Pancreas (tissue), 10 donors: ENCODE measurements around the gene CSNK2A1. TPM values are rescaled to one million over a fixed set of nuclear protein-coding genes. Genes with fewer than 3 reads are reported as not detected.

Source experiments
- ATAC-seq, 4 donors: fragments of 200-7000 bp; cut with Tn5 transposase; one replicate each; pipeline versions ENCODE4 v1.8.0 to v1.9.1; 2020; ENCODE audit warnings: mild to moderate bottlenecking in 4 of 4, moderate library complexity in 4 of 4
- DNase-seq, 6 donors: peaks; one replicate each; pipeline ENCODE4 v3.0.0-alpha.2; 2020
- FAIRE-seq: peaks from 2 replicates; lab custom pipeline; 2012; peaks lifted over from hg19 to GRCh38; lab: Jason Lieb, UNC
- H3K27ac ChIP-seq, 4 donors: fragments of 200-600 bp; sonication (generic); 1 replicate in 3 of 4; 2 replicates in 1 of 4; pipeline versions ENCODE4 v1.5.0 to v1.8.0; 2020
- H3K27me3 ChIP-seq, 4 donors: fragments of 200-600 bp; one replicate each; pipeline ENCODE4 v1.8.0; 2021
- H3K36me3 ChIP-seq, 3 donors: fragments of 200-600 bp; sonication (generic) in 1 of 3; one replicate each; pipeline versions ENCODE4 v1.5.0 to v1.8.0; 2020 to 2021
- H3K4me1 ChIP-seq, 3 donors: fragments of 200-600 bp; one replicate each; pipeline ENCODE4 v1.8.0; 2021
- H3K4me3 ChIP-seq, 4 donors: fragments of 200-600 bp; sonication (generic) in 2 of 4; one replicate each; pipeline versions ENCODE4 v1.5.0 to v1.8.0; 2020 to 2021
- H3K9me3 ChIP-seq, 4 donors: fragments of 200-600 bp; one replicate each; pipeline ENCODE4 v1.8.0; 2021
- WGBS, 2 donors: extraction: QIAGEN DNeasy Blood & Tissue Kit; methylation state at CpG; one replicate each; pipeline ENCODE4 v1.1.7; 2013; 5-methylcytosine and 5-hydroxymethylcytosine counted together
- intact Hi-C, 3 donors: fragments of 100-400 bp; cut with DNase I; formaldehyde crosslinking; loops; one replicate each; pipeline versions ENCODE4 v1.11.1 to v1.14.2; 2022
- polyA plus RNA-seq, 2 donors: library from polyadenylated mRNA; stranded (reverse); fragments of 200-250 nt; gene quantifications; one replicate each; pipeline ENCODE4 v1.2.3, GENCODE V29; 2013
- total RNA-seq, 6 donors: library from RNA; stranded (reverse); fragmentation: NEBNext Ultra II Directional in 4 of 6; extraction: Animal tissue kit (Norgen Biotek cat#: 25700) in 4 of 6; gene quantifications; one replicate each; pipeline versions ENCODE4 v1.2.1 to v1.2.4, GENCODE V29; 2021 to 2023
- TF ChIP-seq, protein P1 (sequence below), 4 donors: fragments of 200-600 bp; sonication (generic) in 3 of 4; IDR thresholded peaks; one replicate each; pipeline versions ENCODE4 v1.5.0 to v1.8.0; 2021; ENCODE audit warnings: antibody characterized with exemption in 4 of 4
- donor health status: healthy with polysubstance abuse.
- donor health status: DM: no; HTN: no; CAD: no; lungs with moderate emphysema.
- donor health status: DM: no; HTN: no; CAD: no.
- donor health status: control.
- donor health status: control.
- donor health status: Bipolar disorder and iron deficiency.
- donor health status: DM: yes; HTN: yes; CAD: no.
- donor health status: DM: no; HTN: no; CAD: no.
- donor health status: DM: no; HTN: no; CAD: no.
- donor health status: DM: yes; HTN: yes; CAD: no.

Gene CSNK2A1
- total and polyA plus RNA-seq, 8 donors: 12.7 to 57.4 (median 46.2) TPM

DNA sequence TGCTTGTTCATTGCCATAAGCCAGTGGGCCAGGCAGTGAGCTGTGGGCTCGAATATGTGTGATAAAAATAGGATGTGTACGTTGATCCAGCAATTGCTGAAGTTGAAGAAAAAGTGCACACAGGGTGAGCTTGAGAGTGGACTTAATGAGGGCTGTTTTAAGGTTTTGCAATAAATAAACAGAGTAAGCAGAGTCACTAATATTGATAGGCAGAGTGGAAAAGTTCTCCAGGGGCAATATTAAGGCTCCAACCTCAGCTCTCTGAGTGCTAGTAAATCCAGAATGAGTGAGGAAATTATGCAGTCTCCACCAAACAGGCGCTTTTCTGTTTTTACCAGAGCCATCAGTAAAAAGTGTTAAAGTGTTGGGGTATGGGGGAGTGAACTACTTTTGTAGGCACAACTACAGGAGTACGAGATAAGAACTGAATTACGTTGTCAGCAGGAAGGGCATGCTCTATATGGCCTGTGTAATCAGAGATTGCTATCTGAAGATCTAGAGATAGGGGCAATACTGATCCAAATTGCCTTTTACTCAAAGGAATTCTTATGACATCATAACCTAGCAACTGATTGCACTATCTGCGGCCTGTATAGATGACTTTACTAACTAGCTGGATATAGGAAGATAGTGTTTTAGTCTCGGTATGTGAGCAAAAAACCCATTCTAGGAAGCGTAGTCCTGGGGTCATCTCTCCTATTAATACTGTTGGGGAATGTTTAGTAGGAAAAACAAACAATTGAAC is 73.7 kb downstream of the CSNK2A1 start:
- no peaks in the 10 kb centered on the region for H3K4me1 ChIP-seq
- FAIRE-seq (no peak), ATAC-seq (no peak), DNase-seq (no peak)
- H3K9me3 ChIP-seq: no peaks in the 10 kb centered on the region
- no peaks in the 10 kb centered on the region for H3K27me3 ChIP-seq
- no peak overlapping the region for H3K27ac ChIP-seq
- 73 to 85% methylated on average over 8 of the region's 8 CpGs for WGBS, 2 donors
- TF ChIP-seq, protein P1, sequence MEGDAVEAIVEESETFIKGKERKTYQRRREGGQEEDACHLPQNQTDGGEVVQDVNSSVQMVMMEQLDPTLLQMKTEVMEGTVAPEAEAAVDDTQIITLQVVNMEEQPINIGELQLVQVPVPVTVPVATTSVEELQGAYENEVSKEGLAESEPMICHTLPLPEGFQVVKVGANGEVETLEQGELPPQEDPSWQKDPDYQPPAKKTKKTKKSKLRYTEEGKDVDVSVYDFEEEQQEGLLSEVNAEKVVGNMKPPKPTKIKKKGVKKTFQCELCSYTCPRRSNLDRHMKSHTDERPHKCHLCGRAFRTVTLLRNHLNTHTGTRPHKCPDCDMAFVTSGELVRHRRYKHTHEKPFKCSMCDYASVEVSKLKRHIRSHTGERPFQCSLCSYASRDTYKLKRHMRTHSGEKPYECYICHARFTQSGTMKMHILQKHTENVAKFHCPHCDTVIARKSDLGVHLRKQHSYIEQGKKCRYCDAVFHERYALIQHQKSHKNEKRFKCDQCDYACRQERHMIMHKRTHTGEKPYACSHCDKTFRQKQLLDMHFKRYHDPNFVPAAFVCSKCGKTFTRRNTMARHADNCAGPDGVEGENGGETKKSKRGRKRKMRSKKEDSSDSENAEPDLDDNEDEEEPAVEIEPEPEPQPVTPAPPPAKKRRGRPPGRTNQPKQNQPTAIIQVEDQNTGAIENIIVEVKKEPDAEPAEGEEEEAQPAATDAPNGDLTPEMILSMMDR (IDR thresholded peaks at IDR 0.05): no peak
- no peaks in the 10 kb centered on the region for H3K36me3 ChIP-seq
- no peak overlapping the region for H3K4me3 ChIP-seq
- intact Hi-C loops: loop anchor here in 1 of 3 donors (10.0 kb wide), 1 partner anchor 115 kb away; no protein-coding TSS in a partner anchor

- no peaks in the 10 kb centered on the region for H3K4me1 ChIP-seq
These were observed 75.8 kb downstream of the CSNK2A1 start for GRCh38 chr20:467755-468154.

GRCh38 chr20:462199-462991 is 81.2 kb downstream of the CSNK2A1 start, which contains the start of gene TBC1D20:
Gene TBC1D20, minus strand, starts transcription at chr20:462533. Its CDS starts 128 bp downstream, at chr20:462405.
- peak; percentile 96 to 98 (median 97) for ATAC-seq
- no peak for FAIRE-seq
- TF ChIP-seq, protein P1 (IDR thresholded peaks at IDR 0.05): no peak
- DNase-seq: peak; percentile 83 to 94 (median 86)
- WGBS, 2 donors: 0 to 1% methylated on average over 50 to 80 of the region's 80 CpGs
- no peaks in the 10 kb centered on the region for H3K27me3 ChIP-seq
- peaks cover 6 to 24% (median 6%) of the 10 kb centered on the region in 3 donors for H3K4me1 ChIP-seq
- H3K4me3 ChIP-seq: peak within 1 kb of the TSS; percentile 68 to 94 (median 92)
- no peaks in the 10 kb centered on the region for H3K9me3 ChIP-seq
- H3K27ac ChIP-seq: peak within 1 kb of the TSS; percentile 85 to 92 (median 89)
- intact Hi-C loops: no loop called here
- no peaks in the 10 kb centered on the region for H3K36me3 ChIP-seq

More at GRCh38 chr20:467755-468154, 75.8 kb downstream of the CSNK2A1 start:
- intact Hi-C loops: no loop called here
- DNase-seq: no peak
- H3K9me3 ChIP-seq: no peaks in the 10 kb centered on the region
- H3K4me3 ChIP-seq: no peak overlapping the region
- TF ChIP-seq, protein P1 (IDR thresholded peaks at IDR 0.05): no peak
- no peak overlapping the region for H3K27ac ChIP-seq
- WGBS, 2 donors: 77 to 81% methylated on average over 7 of the region's 7 CpGs
- no peaks in the 10 kb centered on the region for H3K27me3 ChIP-seq
- H3K36me3 ChIP-seq: no peaks in the 10 kb centered on the region
- no peak for ATAC-seq
- FAIRE-seq: no peak

- peak overlapping the region; percentile 85 to 92 (median 89) for H3K27ac ChIP-seq
- H3K27me3 ChIP-seq: no peaks in the 10 kb centered on the region
- FAIRE-seq (no peak), DNase-seq (peak; percentile 47 to 87 (median 62)), ATAC-seq (peak; percentile 45 to 73 (median 62))
- H3K36me3 ChIP-seq: no peaks in the 10 kb centered on the region
- H3K9me3 ChIP-seq: no peaks in the 10 kb centered on the region
- 5 to 6% methylated on average over 49 to 60 of the region's 60 CpGs for WGBS, 2 donors
- TF ChIP-seq, protein P1 (IDR thresholded peaks at IDR 0.05): no peak
- intact Hi-C loops: no loop called here
- peak overlapping the region; percentile 68 to 94 (median 92) for H3K4me3 ChIP-seq
- H3K4me1 ChIP-seq: peaks cover 6 to 24% (median 6%) of the 10 kb centered on the region in 3 donors
These were observed 82.1 kb downstream of the CSNK2A1 start for GRCh38 chr20:461254-462198.
